HUES48 (cell line): ENCODE measurements around the gene EIF5.
A peak's percentile ranks its signal among the peaks of the same experiment; 100 is the strongest.

Experiments used
- H3K27ac ChIP-seq: one replicate; pipeline ENCODE4 v1.7.0; 2013; ENCODE audit warnings: low read depth, low read length, inconsistent platforms
- H3K27me3 ChIP-seq: 2 replicates; pipeline ENCODE4 v1.6.1; 2013; ENCODE audit warnings: mild to moderate bottlenecking, low read length; ENCODE audit not compliant: control insufficient read depth, insufficient read depth
- H3K36me3 ChIP-seq: 2 replicates; pipeline ENCODE4 v1.6.1; 2013; ENCODE audit warnings: low read length; ENCODE audit not compliant: control insufficient read depth, insufficient read depth
- H3K4me1 ChIP-seq: 2 replicates; pipeline ENCODE4 v1.6.1; 2013; ENCODE audit warnings: mild to moderate bottlenecking, low read length; ENCODE audit not compliant: control insufficient read depth, insufficient read depth
- H3K4me3 ChIP-seq: 2 replicates; pipeline ENCODE4 v1.5.1; 2013; ENCODE audit warnings: mild to moderate bottlenecking, low read depth, low read length
- H3K9ac ChIP-seq: 2 replicates; pipeline ENCODE4 v1.6.1; 2013; ENCODE audit warnings: mild to moderate bottlenecking, low read depth, low read length, moderate library complexity
- H3K9me3 ChIP-seq: 2 replicates; pipeline ENCODE4 v1.6.1; 2013; ENCODE audit warnings: low read length; ENCODE audit not compliant: control insufficient read depth, insufficient read depth

EIF5 gene

GRCh38 chr14:103319422-103319821 is 14.6 kb upstream of the EIF5 start:
- H3K27me3 ChIP-seq = no peaks in the 10 kb centered on the region
- H3K4me1 ChIP-seq = peaks cover 14% of the 10 kb centered on the region
- no peak overlapping the region for H3K4me3 ChIP-seq
- H3K27ac ChIP-seq = no peak overlapping the region
- H3K9me3 ChIP-seq = no peaks in the 10 kb centered on the region
- no peaks in the 10 kb centered on the region for H3K36me3 ChIP-seq
- H3K9ac ChIP-seq = no peak overlapping the region

DNA sequence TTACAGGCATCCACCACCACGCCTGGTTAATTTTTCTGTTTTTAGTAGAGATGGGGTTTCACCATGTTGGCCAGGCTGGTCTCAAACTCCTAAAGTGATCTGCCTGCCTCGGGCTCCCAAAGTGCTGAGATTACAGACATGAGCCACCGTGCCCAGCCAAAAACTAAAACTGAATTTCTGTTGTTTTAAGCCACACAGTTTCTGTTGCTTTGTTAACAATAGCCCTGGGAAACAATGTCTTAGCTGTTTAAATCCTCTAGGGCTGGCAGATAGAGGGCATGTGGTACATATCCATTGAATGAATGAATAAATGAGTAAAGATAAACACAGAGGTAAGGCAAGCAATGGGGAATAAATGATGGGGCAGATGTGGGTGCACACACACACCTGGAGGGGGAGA is 8.0 kb upstream of the EIF5 start:
- no peak overlapping the region for H3K27ac ChIP-seq
- peaks cover 5% of the 10 kb centered on the region; the same call in 1 of the 2 replicates for H3K4me1 ChIP-seq
- H3K9me3 ChIP-seq = no peaks in the 10 kb centered on the region
- H3K4me3 ChIP-seq = no peak overlapping the region
- H3K27me3 ChIP-seq = no peaks in the 10 kb centered on the region
- H3K36me3 ChIP-seq = no peaks in the 10 kb centered on the region
- no peak overlapping the region for H3K9ac ChIP-seq

DNA sequence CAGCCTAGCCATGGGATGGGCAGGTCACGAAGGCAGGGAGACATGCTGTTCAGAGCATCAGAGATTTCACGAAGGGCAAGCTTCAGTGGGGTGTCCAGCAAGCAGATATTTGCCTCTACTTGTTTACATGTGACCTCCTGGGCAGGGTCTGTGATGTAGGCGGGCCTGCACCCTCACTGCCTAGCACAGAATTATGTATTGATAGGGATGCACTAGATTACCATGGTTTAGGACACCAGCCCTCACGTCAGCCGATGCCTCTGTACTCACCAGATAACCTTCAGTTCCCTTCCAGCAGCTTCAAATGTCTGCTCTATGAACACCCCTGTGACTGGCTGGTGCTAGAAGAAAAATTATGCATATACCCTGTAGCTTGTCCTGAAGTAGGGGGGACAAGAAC is 5.1 kb upstream of the EIF5 start:
- no peak overlapping the region for H3K9ac ChIP-seq
- H3K4me3 ChIP-seq = no peak overlapping the region
- no peaks in the 10 kb centered on the region for H3K36me3 ChIP-seq
- H3K4me1 ChIP-seq = peaks cover 17% of the 10 kb centered on the region
- H3K27ac ChIP-seq = no peak overlapping the region
- H3K27me3 ChIP-seq = no peaks in the 10 kb centered on the region
- H3K9me3 ChIP-seq = no peaks in the 10 kb centered on the region

DNA sequence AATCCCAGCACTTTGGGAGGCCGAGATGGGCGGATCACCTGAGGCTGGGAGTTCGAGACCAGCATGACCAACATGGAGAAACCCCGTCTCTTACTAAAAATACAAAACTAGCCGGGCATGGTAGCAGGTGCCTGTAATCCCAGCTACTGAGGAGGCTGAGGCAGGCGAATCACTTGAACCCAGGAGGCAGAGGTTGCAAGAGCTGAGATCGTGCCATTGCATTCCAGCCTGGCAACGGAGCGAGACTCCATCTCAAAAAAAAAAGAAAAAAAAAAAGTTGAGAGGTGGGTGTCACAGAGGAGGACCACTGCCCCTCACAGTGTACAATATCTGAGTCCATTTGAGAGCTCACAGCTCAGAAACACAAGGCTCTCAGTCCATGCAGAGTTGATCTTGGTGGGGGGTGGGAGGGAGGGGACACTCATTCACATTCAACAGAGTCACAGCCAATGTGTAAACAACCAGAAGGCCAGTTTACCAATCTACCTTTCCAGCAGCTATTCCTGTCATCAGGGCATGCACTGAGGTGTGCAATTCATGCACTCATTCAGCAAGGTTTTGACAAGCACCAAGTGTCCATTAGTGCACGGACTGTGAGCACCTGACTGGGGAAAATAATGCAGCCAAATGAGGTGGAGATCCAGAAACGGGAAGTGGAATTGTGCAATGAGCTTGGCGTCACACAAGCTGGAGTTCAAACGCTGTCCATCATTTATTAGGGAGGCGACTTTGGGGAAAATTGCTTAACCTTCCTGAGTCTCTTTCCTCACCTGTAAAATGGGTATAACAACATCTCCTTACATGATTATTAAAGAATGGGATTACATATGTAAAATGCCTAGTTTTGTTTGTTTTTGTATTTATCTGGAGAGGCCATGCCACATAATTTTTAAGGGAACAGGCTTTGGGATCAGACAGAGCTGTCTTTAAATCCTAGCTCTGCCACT is 4.4 kb upstream of the EIF5 start:
- no peak overlapping the region for H3K27ac ChIP-seq

DNA sequence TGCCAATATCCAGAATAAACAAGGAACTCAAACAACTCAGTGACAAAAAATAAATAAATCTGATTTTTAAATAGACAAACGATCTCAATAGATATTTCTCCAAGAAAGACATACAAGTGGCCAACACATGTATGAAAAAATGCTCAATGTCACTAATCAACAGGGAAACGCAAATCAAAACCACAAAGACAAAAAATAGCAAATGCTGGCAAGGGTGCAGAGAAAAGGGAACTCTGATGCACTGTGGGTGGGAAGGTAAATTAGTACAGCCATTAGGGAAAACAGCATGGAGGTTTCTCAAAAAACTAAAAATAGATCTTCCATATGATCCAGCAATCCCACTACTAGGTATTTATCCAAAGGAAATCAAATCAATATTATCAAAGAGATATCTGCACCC is 3.5 kb upstream of the EIF5 start:
- Histone ChIP-seq H3K9me3 (no peaks in the 10 kb centered on the region), H3K36me3 (peaks cover 5% of the 10 kb centered on the region), H3K4me3 (no peak overlapping the region), H3K9ac (no peak overlapping the region), H3K4me1 (peaks cover 17% of the 10 kb centered on the region), H3K27me3 (no peaks in the 10 kb centered on the region), H3K27ac (no peak overlapping the region)

More for the DNA sequence above, 4.4 kb upstream of the EIF5 start:
- Histone ChIP-seq H3K27me3 (no peaks in the 10 kb centered on the region), H3K9ac (no peak overlapping the region), H3K9me3 (no peaks in the 10 kb centered on the region), H3K36me3 (no peaks in the 10 kb centered on the region), H3K4me3 (no peak overlapping the region), H3K4me1 (peaks cover 17% of the 10 kb centered on the region)

GRCh38 chr14:103332143-103332919 is 1.7 kb upstream of the EIF5 start:
- Histone ChIP-seq H3K9me3 (no peaks in the 10 kb centered on the region), H3K4me1 (peaks cover 17% of the 10 kb centered on the region), H3K27ac (peak overlapping the region; percentile 15), H3K36me3 (peaks cover 23% of the 10 kb centered on the region), H3K4me3 (peak overlapping the region; percentile 85), H3K27me3 (no peaks in the 10 kb centered on the region), H3K9ac (0 out of 2 replicates have a peak overlapping the region, but pooled peaks have one; percentile 96)

DNA sequence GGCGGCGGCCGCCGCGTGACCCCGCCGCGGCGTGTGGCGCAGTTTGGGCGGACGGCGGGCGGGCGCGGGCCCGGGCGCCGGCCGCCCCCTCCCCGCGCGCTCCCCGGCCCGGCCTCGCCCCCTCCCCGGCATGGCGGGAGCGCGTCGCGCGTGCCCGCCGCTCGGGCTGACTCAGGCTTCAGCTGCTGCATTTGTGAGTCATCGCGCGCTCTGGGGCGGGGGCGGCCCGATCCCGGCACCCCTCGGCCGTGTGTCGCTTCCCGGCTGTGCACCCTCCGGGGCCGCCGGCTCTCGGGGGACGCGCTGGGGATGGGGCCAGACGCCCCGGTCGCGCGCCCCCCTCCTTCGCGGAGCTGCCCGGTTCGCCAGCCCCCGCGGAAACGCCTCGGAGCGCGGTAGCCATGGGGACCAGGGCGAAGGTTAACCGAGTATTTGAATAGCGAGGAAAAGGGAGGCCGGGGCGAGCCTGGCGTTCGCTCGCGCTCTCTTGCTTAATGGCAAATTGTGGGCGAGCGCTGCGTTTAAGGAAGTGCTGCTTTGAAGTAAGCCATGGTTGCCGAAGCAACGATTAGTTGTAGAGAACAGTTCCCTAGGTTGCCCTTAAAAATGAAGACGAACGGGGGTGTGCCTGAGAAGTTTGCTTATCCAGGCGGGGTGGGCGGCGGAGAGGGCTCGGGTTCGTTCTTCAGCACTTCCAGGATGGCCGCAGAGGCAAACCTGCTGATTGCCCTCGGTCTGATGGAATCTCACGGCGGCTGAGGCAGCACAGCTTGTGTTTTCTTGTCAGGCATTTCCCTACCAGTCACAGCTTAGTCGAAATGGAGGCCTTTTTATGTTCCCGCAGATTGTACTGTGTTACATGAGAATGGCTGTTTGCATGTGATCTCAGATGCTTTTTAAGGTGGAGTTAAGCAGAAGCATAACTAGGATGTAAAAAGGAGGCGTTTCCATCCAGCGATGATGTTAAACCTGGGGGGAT is 896 bp downstream of the EIF5 start:
- H3K4me1 ChIP-seq = peaks cover 15% of the 10 kb centered on the region
- peaks cover 49% of the 10 kb centered on the region for H3K36me3 ChIP-seq
- no peaks in the 10 kb centered on the region for H3K9me3 ChIP-seq
- H3K27ac ChIP-seq = peak overlapping the region; percentile 95
- H3K27me3 ChIP-seq = no peaks in the 10 kb centered on the region
- peak overlapping the region; percentile 99 for H3K9ac ChIP-seq
- H3K4me3 ChIP-seq = peak overlapping the region; percentile 85

DNA sequence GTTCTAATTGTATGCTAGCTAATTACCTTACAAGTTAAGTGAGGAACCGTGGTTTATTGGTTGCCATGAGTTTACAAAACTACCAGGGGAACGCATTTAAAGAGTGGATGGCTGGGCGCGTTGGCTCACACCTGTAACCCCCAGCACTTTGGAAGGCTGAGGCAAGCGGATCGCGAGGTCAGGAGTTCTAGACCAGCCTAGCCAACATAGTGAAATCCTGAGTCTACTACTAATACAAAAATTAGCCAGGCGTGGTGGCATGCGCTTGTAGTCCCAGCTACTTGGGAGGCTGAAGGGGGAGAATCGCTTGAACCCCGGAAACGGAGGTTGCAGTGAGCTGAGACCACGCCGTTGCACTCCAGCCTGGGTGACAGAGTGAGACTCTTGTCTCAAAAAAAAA is 2.2 kb downstream of the EIF5 start:
- H3K4me1 ChIP-seq = peaks cover 13% of the 10 kb centered on the region; the same call in 1 of the 2 replicates
- H3K4me3 ChIP-seq = peak overlapping the region; percentile 85
- no peaks in the 10 kb centered on the region for H3K27me3 ChIP-seq
- H3K36me3 ChIP-seq = peaks cover 61% of the 10 kb centered on the region
- no peak overlapping the region for H3K9ac ChIP-seq
- H3K9me3 ChIP-seq = no peaks in the 10 kb centered on the region
- no peak overlapping the region for H3K27ac ChIP-seq

DNA sequence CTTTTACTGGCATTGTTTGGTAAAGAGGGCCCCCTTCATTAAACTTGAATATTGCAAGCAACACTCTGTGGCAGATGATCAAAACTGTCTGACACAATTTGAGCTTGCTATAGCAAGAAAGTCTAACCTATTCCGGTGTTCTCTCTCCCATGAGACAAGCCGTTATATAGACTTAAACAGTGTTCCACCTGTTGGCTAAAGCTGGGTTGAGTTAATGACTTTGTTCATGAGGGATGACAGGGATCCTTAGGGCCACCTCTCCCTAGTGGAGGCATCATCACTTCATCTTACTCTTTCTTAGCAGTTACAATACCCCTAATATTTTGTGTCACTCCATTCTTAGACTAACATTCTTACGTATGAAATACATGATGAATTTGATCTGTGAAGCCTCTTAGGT is 3.8 kb downstream of the EIF5 start:
- peaks cover under 1% of the 10 kb centered on the region; the same call in 1 of the 2 replicates for H3K4me1 ChIP-seq
- H3K9ac ChIP-seq = no peak overlapping the region
- H3K27me3 ChIP-seq = no peaks in the 10 kb centered on the region
- H3K9me3 ChIP-seq = no peaks in the 10 kb centered on the region
- no peak overlapping the region for H3K4me3 ChIP-seq
- peaks cover 77% of the 10 kb centered on the region for H3K36me3 ChIP-seq
- H3K27ac ChIP-seq = no peak overlapping the region

GRCh38 chr14:103339561-103339960 is 5.5 kb downstream of the EIF5 start:
- Histone ChIP-seq H3K9ac (no peak overlapping the region), H3K27me3 (no peaks in the 10 kb centered on the region), H3K9me3 (no peaks in the 10 kb centered on the region), H3K27ac (no peak overlapping the region), H3K36me3 (peaks cover 94% of the 10 kb centered on the region), H3K4me3 (no peak overlapping the region), H3K4me1 (no peaks in the 10 kb centered on the region; the same call in 1 of the 2 replicates)
